Upper lobe of right lung (tissue), 1 donor: ENCODE results near the gene ZNF593. TPM values are rescaled to one million over a fixed set of nuclear protein-coding genes. Genes with fewer than 3 reads are reported as not detected.

Experiments used
- ATAC-seq: fragments of 200-7000 bp; cut with Tn5 transposase; one replicate; pipeline ENCODE4 v1.9.1; 2020; ENCODE audit warnings: mild to moderate bottlenecking, moderate library complexity
- DNase-seq: peaks from one replicate; pipeline ENCODE4 v3.0.0-alpha.2; 2020
- H3K27ac ChIP-seq: fragments of 200-600 bp; one replicate; pipeline ENCODE4 v1.8.0; 2022
- H3K27me3 ChIP-seq: fragments of 200-600 bp; one replicate; pipeline ENCODE4 v1.8.0; 2022; ENCODE audit warnings: mild to moderate bottlenecking
- H3K36me3 ChIP-seq: fragments of 200-600 bp; one replicate; pipeline ENCODE4 v1.8.0; 2022
- H3K4me1 ChIP-seq: fragments of 200-600 bp; one replicate; pipeline ENCODE4 v1.8.0; 2022
- H3K4me3 ChIP-seq: fragments of 200-600 bp; one replicate; pipeline ENCODE4 v1.8.0; 2022; ENCODE audit warnings: mild to moderate bottlenecking
- H3K9me3 ChIP-seq: fragments of 200-600 bp; one replicate; pipeline ENCODE4 v1.8.0; 2022
- CTCF ChIP-seq: fragments of 200-600 bp; IDR thresholded peaks from one replicate; pipeline ENCODE4 v1.8.0; 2022; ENCODE audit warnings: antibody characterized with exemption
- intact Hi-C: fragments of 100-400 bp; cut with DNase I; formaldehyde crosslinking; loops from one replicate; pipeline ENCODE4 v1.11.0; 2022
- total RNA-seq: library from RNA; stranded (reverse); fragmentation: NEBNext Ultra II Directional; extraction: Animal tissue kit (Norgen Biotek cat#: 25700); gene quantifications from one replicate; pipeline ENCODE4 v1.2.1, GENCODE V29; 2021
- donor health status: DM: no; HTN: yes; CAD: no; lungs with severe emphysema.

Gene ZNF593
- total RNA-seq, 1 donor from 2014 or later = 22.6 TPM

- no peak for ATAC-seq
- no peak for DNase-seq
- peaks cover 24% of the 10 kb centered on the region for H3K4me1 ChIP-seq
- no peaks in the 10 kb centered on the region for H3K27me3 ChIP-seq
- no peak overlapping the region for H3K4me3 ChIP-seq
- no peaks in the 10 kb centered on the region for H3K9me3 ChIP-seq
- no peak for TF ChIP-seq CTCF
- no peak overlapping the region for H3K27ac ChIP-seq
- intact Hi-C loops = no loop called here
- no peaks in the 10 kb centered on the region for H3K36me3 ChIP-seq
Observed at GRCh38 chr1:26130695-26131094, 39.0 kb upstream of the ZNF593 start.

GRCh38 chr1:26132128-26132833, 37.4 kb upstream of the ZNF593 start:
- intact Hi-C loops = no loop called here
- ATAC-seq (no peak), DNase-seq (no peak)
- no peaks in the 10 kb centered on the region for H3K36me3 ChIP-seq
- H3K27me3 ChIP-seq = no peaks in the 10 kb centered on the region
- no peak overlapping the region for H3K27ac ChIP-seq
- H3K4me1 ChIP-seq = peaks cover 8% of the 10 kb centered on the region
- H3K4me3 ChIP-seq = no peak overlapping the region
- no peaks in the 10 kb centered on the region for H3K9me3 ChIP-seq
- no peak for TF ChIP-seq CTCF

GRCh38 chr1:26132834-26133167, 36.9 kb upstream of the ZNF593 start:
- Histone ChIP-seq H3K27ac (no peak overlapping the region), H3K4me1 (peaks cover 4% of the 10 kb centered on the region), H3K9me3 (no peaks in the 10 kb centered on the region), H3K27me3 (no peaks in the 10 kb centered on the region), H3K4me3 (no peak overlapping the region), H3K36me3 (no peaks in the 10 kb centered on the region)
- no peak for DNase-seq
- intact Hi-C loops = no loop called here
- no peak for TF ChIP-seq CTCF
- ATAC-seq = no peak

- intact Hi-C loops = no loop called here
- no peaks in the 10 kb centered on the region for H3K27me3 ChIP-seq
- no peaks in the 10 kb centered on the region for H3K36me3 ChIP-seq
- DNase-seq = no peak
- no peaks in the 10 kb centered on the region for H3K4me1 ChIP-seq
- H3K27ac ChIP-seq = no peak overlapping the region
- TF ChIP-seq CTCF = no peak
- no peak for ATAC-seq
- no peaks in the 10 kb centered on the region for H3K9me3 ChIP-seq
- no peak overlapping the region for H3K4me3 ChIP-seq
Observed at GRCh38 chr1:26134466-26134865, 35.2 kb upstream of the ZNF593 start.

- no peaks in the 10 kb centered on the region for H3K4me1 ChIP-seq
- no peak overlapping the region for H3K27ac ChIP-seq
- no peak overlapping the region for H3K4me3 ChIP-seq
- ATAC-seq (peak; percentile 43), DNase-seq (no peak)
- TF ChIP-seq CTCF = no peak
- H3K36me3 ChIP-seq = no peaks in the 10 kb centered on the region
- no peaks in the 10 kb centered on the region for H3K27me3 ChIP-seq
- intact Hi-C loops = no loop called here
- H3K9me3 ChIP-seq = no peaks in the 10 kb centered on the region
Observed at GRCh38 chr1:26138974-26139558, 30.6 kb upstream of the ZNF593 start.
